ENCODE data around the gene LPCAT2. TPM values are rescaled to one million over a fixed set of nuclear protein-coding genes. Genes with fewer than 3 reads are reported as not detected.

LPCAT2 gene
- total and polyA plus RNA-seq, 2 experiments from 2014 or later, result 7.8 to 23.8 TPM

DNA sequence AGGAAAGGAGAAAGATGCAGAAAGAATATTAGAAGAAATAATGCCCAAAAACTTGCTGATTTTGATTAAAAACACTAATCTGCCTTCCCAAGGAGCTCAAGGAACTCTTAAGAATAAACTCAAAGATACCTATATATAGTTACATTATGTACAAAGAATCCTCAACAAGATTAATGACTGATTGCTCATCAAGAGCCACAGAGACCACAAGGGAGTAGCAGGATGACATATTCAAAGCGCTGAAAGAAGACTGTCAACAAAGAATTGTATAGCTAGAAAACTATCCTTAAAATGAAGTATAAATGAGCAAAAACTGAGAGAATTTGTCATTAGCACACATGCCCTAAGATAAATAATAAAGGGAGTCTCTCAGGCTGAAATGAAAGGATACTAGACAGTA, 6.2 kb downstream of the LPCAT2 start (continued):
- TF ChIP-seq CREB1 (CRISPR knock-in tag; IDR thresholded peaks at IDR 0.05; ENCODE audit: low read depth) (no peak), POLR2AphosphoS5 (IDR thresholded peaks at IDR 0.05; ENCODE audit: low read depth) (no peak), STAT1 (IDR thresholded peaks at IDR 0.05; ENCODE audit: unreplicated experiment) (no peak), NANOG (IDR thresholded peaks at IDR 0.05; ENCODE audit: borderline replicate concordance) (no peak), ETS1 (IDR thresholded peaks at IDR 0.05) (no peak), JUNB (IDR thresholded peaks at IDR 0.05; ENCODE audit: unreplicated experiment) (no peak), ZNF331 (CRISPR knock-in tag; IDR thresholded peaks at IDR 0.05; ENCODE audit: low read depth) (no peak)
- TF ChIP-seq, protein P1, sequence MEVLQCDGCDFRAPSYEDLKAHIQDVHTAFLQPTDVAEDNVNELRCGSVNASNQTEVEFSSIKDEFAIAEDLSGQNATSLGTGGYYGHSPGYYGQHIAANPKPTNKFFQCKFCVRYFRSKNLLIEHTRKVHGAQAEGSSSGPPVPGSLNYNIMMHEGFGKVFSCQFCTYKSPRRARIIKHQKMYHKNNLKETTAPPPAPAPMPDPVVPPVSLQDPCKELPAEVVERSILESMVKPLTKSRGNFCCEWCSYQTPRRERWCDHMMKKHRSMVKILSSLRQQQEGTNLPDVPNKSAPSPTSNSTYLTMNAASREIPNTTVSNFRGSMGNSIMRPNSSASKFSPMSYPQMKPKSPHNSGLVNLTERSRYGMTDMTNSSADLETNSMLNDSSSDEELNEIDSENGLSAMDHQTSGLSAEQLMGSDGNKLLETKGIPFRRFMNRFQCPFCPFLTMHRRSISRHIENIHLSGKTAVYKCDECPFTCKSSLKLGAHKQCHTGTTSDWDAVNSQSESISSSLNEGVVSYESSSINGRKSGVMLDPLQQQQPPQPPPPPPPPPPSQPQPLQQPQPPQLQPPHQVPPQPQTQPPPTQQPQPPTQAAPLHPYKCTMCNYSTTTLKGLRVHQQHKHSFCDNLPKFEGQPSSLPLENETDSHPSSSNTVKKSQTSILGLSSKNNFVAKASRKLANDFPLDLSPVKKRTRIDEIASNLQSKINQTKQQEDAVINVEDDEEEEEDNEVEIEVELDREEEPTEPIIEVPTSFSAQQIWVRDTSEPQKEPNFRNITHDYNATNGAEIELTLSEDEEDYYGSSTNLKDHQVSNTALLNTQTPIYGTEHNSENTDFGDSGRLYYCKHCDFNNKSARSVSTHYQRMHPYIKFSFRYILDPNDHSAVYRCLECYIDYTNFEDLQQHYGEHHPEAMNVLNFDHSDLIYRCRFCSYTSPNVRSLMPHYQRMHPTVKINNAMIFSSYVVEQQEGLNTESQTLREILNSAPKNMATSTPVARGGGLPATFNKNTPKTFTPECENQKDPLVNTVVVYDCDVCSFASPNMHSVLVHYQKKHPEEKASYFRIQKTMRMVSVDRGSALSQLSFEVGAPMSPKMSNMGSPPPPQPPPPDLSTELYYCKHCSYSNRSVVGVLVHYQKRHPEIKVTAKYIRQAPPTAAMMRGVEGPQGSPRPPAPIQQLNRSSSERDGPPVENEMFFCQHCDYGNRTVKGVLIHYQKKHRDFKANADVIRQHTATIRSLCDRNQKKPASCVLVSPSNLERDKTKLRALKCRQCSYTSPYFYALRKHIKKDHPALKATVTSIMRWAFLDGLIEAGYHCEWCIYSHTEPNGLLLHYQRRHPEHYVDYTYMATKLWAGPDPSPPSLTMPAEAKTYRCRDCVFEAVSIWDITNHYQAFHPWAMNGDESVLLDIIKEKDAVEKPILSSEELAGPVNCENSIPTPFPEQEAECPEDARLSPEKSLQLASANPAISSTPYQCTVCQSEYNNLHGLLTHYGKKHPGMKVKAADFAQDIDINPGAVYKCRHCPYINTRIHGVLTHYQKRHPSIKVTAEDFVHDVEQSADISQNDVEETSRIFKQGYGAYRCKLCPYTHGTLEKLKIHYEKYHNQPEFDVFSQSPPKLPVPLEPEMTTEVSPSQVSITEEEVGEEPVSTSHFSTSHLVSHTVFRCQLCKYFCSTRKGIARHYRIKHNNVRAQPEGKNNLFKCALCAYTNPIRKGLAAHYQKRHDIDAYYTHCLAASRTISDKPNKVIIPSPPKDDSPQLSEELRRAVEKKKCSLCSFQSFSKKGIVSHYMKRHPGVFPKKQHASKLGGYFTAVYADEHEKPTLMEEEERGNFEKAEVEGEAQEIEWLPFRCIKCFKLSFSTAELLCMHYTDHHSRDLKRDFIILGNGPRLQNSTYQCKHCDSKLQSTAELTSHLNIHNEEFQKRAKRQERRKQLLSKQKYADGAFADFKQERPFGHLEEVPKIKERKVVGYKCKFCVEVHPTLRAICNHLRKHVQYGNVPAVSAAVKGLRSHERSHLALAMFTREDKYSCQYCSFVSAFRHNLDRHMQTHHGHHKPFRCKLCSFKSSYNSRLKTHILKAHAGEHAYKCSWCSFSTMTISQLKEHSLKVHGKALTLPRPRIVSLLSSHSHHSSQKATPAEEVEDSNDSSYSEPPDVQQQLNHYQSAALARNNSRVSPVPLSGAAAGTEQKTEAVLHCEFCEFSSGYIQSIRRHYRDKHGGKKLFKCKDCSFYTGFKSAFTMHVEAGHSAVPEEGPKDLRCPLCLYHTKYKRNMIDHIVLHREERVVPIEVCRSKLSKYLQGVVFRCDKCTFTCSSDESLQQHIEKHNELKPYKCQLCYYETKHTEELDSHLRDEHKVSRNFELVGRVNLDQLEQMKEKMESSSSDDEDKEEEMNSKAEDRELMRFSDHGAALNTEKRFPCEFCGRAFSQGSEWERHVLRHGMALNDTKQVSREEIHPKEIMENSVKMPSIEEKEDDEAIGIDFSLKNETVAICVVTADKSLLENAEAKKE (CRISPR knock-in tag; IDR thresholded peaks at IDR 0.05), result no peak

DNA sequence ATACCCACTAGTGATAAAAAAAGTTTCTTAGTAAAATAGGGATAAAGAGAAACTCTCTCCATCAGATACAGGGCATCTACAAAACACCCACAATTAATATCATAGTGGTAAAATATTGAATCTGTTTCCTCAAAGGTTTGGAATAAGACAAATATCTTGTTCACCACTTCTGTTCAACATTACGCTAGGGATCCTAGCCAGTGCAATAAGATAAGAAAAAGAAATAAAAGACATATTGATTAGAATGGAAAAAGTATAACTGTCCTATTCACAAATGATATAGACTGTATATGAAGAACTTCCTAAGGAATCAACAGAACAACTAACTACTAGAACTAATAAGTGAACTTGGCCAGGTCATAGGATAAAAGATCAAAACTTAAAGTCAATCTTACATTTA, 12.9 kb downstream of the LPCAT2 start:
- Histone ChIP-seq H3K79me2 (replicated peaks; ENCODE audit: insufficient read depth) (no peaks in the 10 kb centered on the region), H3K27me3 (ENCODE audit: insufficient read depth) (no peaks in the 10 kb centered on the region), H3K36me3 (ENCODE audit: insufficient read depth) (peaks cover 5% of the 10 kb centered on the region; the same call in 1 of the 2 replicates), H4K20me1 (replicated peaks; ENCODE audit: insufficient read depth) (no peaks in the 10 kb centered on the region), H3K4me3 (no peak overlapping the region), H3K4me1 (ENCODE audit: insufficient read depth) (no peaks in the 10 kb centered on the region), H3K27ac (ENCODE audit: low read depth) (no peak overlapping the region), H2AFZ (no peak overlapping the region), H3F3A (replicated peaks; ENCODE audit: low read depth) (no peaks in the 10 kb centered on the region), H3K9me2 (ENCODE audit: insufficient read depth) (peaks cover 4% of the 10 kb centered on the region; the same call in 1 of the 2 replicates), H3K4me2 (no peak overlapping the region)
- no peak overlapping the region for H3K27ac Mint-ChIP-seq
- no peak overlapping the region for H3K4me3 Mint-ChIP-seq
- no peaks in the 10 kb centered on the region for H3K27me3 Mint-ChIP-seq (ENCODE audit: insufficient read depth, low read depth, poor library complexity)
- ATAC-seq (no peak), DNase-seq (ENCODE audit: low spot score) (no peak)
- no peak for TF ChIP-seq ETS1 (IDR thresholded peaks at IDR 0.05)
- H3K4me1 Mint-ChIP-seq, result peaks cover 8% of the 10 kb centered on the region
- peaks cover 21% of the 10 kb centered on the region; the same call in 2 of the 3 replicates for H3K36me3 Mint-ChIP-seq (ENCODE audit: low read depth)
- peaks cover 18% of the 10 kb centered on the region for H3K9me3 Mint-ChIP-seq
